HepG2 (cell line): ENCODE results near the gene ETFDH. TPM values are rescaled to one million over a fixed set of nuclear protein-coding genes. Genes with fewer than 3 reads are reported as not detected.

Source experiments
- HNF4A ChIP-seq: sonication (generic); formaldehyde crosslinking; IDR thresholded peaks from 2 replicates; pipeline ENCODE4 v1.4.0; 2020; ENCODE audit warnings: missing genetic modification reagents
- ZNF101 ChIP-seq: sonication (generic); formaldehyde crosslinking; IDR thresholded peaks from 2 replicates; pipeline ENCODE4 v1.4.0; 2020; ENCODE audit warnings: mild to moderate bottlenecking, low read depth, missing genetic modification reagents, borderline replicate concordance
- ZNF263 ChIP-seq: sonication (generic); formaldehyde crosslinking; IDR thresholded peaks from 2 replicates; pipeline ENCODE4 v1.4.0; 2020; ENCODE audit warnings: missing genetic modification reagents
- ZNF34 ChIP-seq: sonication (generic); formaldehyde crosslinking; IDR thresholded peaks from 2 replicates; pipeline ENCODE4 v1.4.0; 2020; ENCODE audit warnings: mild to moderate bottlenecking, missing genetic modification reagents, borderline replicate concordance
- polyA plus RNA-seq, 8 experiments: library from polyadenylated mRNA; depleted of rRNA in 3 of 8; stranded (reverse) in 7 of 8; unstranded in 1 of 8; fragments of >200 nt; fragmentation: Illumina TruSeq in 4 of 8; extraction: Trizol in 4 of 8; gene quantifications; 2 replicates each; pipeline versions ENCODE4 v1.2.1 to v1.2.3, GENCODE V29; 2011 to 2016; ENCODE audit warnings: low read depth in 4 of 8, missing spikeins in 1 of 8, mixed read lengths in 1 of 8; ENCODE audit not compliant: insufficient read depth in 1 of 8
- total RNA-seq, 5 experiments: library from RNA; depleted of rRNA; stranded (reverse); fragments of >200 nt; fragmentation: Illumina TruSeq; extraction: Trizol; gene quantifications; 2 replicates each; pipeline ENCODE4 v1.2.3, GENCODE V29; 2016; ENCODE audit warnings: low read depth in 1 of 5
- TF ChIP-seq, protein P1 (sequence below): sonication (generic); formaldehyde crosslinking; IDR thresholded peaks from 2 replicates; pipeline ENCODE4 v1.4.0; 2020; ENCODE audit warnings: low read depth, mild to moderate bottlenecking, missing genetic modification reagents
- TF ChIP-seq, protein P2 (sequence below): sonication (generic); formaldehyde crosslinking; IDR thresholded peaks from 2 replicates; pipeline ENCODE4 v1.4.0; 2020; ENCODE audit warnings: missing genetic modification reagents
- TF ChIP-seq, protein P3 (sequence below): sonication (generic); formaldehyde crosslinking; IDR thresholded peaks from 2 replicates; pipeline ENCODE4 v1.4.0; 2020; ENCODE audit warnings: missing genetic modification reagents, borderline replicate concordance
- TF ChIP-seq, protein P4 (sequence below): sonication (generic); formaldehyde crosslinking; IDR thresholded peaks from 2 replicates; pipeline ENCODE4 v1.4.0; 2020; ENCODE audit warnings: mild to moderate bottlenecking, missing genetic modification reagents
- TF ChIP-seq, protein P5 (sequence below), 2 experiments: fragments of 450-650 bp in 1 of 2; sonication (generic) in 1 of 2; formaldehyde crosslinking in 1 of 2; IDR thresholded peaks; 2 replicates each; pipeline versions ENCODE4 v1.6.1 to v1.8.0; 2016 to 2022; ENCODE audit warnings: antibody characterized with exemption in 1 of 2, mild to moderate bottlenecking in 1 of 2, missing genetic modification reagents in 1 of 2

ETFDH gene
- total and polyA plus RNA-seq, 2 of the 13 experiments (the other 11 are each of a cell fraction or from before 2014, with no cell fraction given) = 14.7 to 17.8 TPM

DNA sequence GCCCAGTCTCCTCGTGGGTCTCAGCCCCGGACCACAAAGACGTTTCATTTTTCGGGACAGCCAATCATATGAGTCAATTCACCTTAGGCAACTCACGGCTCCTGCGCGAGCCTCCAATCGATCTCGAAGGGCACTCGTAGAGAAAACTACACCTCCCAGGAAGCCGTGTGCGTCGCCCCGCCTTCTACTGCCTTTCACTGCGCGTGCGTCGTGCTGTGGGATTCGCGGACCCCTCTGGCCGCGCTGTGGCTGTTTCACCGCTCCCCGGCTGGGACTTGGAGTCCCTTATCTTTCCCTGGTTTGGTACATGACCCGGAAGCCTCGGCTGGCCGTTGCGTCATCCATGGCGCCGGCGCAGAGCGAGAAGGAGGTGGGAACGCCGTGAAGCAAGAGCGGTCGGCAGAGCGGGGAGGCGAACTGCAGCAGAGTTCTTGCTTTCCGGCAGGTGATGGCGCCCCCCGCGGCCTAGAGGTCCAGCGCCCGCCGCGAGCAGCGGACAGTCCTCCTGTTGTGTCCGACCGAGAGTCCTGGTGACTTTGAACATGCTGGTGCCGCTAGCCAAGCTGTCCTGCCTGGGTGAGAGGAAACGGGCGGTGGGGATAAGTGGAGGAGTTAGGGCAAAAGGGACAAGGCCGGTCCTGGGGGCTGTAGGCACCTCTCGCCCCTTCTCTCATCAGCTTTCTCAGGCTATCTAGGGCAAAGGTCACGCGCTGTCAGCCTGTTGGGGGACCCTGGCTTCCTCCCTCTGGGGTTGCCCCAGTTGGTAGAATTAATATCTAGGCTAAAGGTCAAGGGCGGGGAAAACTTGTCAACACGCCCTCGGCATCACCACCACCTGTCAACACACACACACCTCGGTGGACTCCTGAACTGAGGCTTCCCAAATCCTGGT, at the start of gene ETFDH (continued):
- TF ChIP-seq, protein P1, sequence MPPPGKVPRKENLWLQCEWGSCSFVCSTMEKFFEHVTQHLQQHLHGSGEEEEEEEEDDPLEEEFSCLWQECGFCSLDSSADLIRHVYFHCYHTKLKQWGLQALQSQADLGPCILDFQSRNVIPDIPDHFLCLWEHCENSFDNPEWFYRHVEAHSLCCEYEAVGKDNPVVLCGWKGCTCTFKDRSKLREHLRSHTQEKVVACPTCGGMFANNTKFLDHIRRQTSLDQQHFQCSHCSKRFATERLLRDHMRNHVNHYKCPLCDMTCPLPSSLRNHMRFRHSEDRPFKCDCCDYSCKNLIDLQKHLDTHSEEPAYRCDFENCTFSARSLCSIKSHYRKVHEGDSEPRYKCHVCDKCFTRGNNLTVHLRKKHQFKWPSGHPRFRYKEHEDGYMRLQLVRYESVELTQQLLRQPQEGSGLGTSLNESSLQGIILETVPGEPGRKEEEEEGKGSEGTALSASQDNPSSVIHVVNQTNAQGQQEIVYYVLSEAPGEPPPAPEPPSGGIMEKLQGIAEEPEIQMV (CRISPR knock-in tag) = peak; percentile 87
- TF ChIP-seq, protein P2, sequence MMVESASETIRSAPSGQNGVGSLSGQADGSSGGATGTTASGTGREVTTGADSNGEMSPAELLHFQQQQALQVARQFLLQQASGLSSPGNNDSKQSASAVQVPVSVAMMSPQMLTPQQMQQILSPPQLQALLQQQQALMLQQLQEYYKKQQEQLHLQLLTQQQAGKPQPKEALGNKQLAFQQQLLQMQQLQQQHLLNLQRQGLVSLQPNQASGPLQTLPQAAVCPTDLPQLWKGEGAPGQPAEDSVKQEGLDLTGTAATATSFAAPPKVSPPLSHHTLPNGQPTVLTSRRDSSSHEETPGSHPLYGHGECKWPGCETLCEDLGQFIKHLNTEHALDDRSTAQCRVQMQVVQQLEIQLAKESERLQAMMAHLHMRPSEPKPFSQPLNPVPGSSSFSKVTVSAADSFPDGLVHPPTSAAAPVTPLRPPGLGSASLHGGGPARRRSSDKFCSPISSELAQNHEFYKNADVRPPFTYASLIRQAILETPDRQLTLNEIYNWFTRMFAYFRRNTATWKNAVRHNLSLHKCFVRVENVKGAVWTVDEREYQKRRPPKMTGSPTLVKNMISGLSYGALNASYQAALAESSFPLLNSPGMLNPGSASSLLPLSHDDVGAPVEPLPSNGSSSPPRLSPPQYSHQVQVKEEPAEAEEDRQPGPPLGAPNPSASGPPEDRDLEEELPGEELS (CRISPR knock-in tag) = peak; percentile 58; the same call in 1 of the 2 replicates
- TF ChIP-seq HNF4A (CRISPR knock-in tag) (peak; percentile 56; the same call in 1 of the 2 replicates), ZNF101 (CRISPR knock-in tag) (no peak), ZNF34 (CRISPR knock-in tag) (no peak; the same call in 1 of the 2 replicates), ZNF263 (CRISPR knock-in tag) (no peak)
- TF ChIP-seq, protein P3, sequence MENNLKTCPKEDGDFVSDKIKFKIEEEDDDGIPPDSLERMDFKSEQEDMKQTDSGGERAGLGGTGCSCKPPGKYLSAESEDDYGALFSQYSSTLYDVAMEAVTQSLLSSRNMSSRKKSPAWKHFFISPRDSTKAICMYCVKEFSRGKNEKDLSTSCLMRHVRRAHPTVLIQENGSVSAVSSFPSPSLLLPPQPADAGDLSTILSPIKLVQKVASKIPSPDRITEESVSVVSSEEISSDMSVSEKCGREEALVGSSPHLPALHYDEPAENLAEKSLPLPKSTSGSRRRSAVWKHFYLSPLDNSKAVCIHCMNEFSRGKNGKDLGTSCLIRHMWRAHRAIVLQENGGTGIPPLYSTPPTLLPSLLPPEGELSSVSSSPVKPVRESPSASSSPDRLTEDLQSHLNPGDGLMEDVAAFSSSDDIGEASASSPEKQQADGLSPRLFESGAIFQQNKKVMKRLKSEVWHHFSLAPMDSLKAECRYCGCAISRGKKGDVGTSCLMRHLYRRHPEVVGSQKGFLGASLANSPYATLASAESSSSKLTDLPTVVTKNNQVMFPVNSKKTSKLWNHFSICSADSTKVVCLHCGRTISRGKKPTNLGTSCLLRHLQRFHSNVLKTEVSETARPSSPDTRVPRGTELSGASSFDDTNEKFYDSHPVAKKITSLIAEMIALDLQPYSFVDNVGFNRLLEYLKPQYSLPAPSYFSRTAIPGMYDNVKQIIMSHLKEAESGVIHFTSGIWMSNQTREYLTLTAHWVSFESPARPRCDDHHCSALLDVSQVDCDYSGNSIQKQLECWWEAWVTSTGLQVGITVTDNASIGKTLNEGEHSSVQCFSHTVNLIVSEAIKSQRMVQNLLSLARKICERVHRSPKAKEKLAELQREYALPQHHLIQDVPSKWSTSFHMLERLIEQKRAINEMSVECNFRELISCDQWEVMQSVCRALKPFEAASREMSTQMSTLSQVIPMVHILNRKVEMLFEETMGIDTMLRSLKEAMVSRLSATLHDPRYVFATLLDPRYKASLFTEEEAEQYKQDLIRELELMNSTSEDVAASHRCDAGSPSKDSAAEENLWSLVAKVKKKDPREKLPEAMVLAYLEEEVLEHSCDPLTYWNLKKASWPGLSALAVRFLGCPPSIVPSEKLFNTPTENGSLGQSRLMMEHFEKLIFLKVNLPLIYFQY (CRISPR knock-in tag) = no peak
- TF ChIP-seq, protein P4, sequence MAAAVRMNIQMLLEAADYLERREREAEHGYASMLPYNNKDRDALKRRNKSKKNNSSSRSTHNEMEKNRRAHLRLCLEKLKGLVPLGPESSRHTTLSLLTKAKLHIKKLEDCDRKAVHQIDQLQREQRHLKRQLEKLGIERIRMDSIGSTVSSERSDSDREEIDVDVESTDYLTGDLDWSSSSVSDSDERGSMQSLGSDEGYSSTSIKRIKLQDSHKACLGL = peak; percentile 73
- TF ChIP-seq, protein P5, sequence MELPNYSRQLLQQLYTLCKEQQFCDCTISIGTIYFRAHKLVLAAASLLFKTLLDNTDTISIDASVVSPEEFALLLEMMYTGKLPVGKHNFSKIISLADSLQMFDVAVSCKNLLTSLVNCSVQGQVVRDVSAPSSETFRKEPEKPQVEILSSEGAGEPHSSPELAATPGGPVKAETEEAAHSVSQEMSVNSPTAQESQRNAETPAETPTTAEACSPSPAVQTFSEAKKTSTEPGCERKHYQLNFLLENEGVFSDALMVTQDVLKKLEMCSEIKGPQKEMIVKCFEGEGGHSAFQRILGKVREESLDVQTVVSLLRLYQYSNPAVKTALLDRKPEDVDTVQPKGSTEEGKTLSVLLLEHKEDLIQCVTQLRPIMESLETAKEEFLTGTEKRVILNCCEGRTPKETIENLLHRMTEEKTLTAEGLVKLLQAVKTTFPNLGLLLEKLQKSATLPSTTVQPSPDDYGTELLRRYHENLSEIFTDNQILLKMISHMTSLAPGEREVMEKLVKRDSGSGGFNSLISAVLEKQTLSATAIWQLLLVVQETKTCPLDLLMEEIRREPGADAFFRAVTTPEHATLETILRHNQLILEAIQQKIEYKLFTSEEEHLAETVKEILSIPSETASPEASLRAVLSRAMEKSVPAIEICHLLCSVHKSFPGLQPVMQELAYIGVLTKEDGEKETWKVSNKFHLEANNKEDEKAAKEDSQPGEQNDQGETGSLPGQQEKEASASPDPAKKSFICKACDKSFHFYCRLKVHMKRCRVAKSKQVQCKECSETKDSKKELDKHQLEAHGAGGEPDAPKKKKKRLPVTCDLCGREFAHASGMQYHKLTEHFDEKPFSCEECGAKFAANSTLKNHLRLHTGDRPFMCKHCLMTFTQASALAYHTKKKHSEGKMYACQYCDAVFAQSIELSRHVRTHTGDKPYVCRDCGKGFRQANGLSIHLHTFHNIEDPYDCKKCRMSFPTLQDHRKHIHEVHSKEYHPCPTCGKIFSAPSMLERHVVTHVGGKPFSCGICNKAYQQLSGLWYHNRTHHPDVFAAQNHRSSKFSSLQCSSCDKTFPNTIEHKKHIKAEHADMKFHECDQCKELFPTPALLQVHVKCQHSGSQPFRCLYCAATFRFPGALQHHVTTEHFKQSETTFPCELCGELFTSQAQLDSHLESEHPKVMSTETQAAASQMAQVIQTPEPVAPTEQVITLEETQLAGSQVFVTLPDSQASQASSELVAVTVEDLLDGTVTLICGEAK (IDR thresholded peaks at IDR 0.05) = no peak
- TF ChIP-seq, protein P5 (CRISPR knock-in tag; IDR thresholded peaks at IDR 0.05) = no peak; the same call in 1 of the 2 replicates
